Epidermal melanocyte (primary cell): ENCODE data around the gene TOX2.

Source experiments
- DNase-seq: peaks from one replicate; pipeline ENCODE4 v3.0.0; 2011; ENCODE audit warnings: low spot score; ENCODE audit not compliant: insufficient read length

The TOX2 gene

DNA sequence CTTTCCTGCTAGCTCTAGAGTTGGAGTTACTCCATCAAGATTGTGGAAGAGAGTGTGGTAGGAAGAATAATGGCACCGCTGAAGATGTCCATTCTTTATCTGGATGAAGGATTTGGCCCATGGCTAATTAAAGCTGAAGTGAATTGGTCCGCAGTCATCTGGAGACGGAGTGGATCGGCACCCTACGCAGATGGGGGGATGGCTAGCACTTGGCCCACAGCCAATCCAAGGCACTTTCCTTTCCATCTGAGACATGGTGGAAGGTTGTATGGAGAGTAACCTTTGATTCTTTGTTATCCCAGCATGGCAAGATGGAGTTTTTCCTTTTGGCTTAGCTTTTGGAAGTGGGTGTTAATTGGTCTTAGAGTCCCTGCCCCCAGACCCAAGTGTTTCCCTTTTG lies 184.0 kb downstream of the TOX2 start:
- no peak for DNase-seq

GRCh38 chr20:44099832-44100231 lies 185.2 kb downstream of the TOX2 start:
- no peak for DNase-seq

DNA sequence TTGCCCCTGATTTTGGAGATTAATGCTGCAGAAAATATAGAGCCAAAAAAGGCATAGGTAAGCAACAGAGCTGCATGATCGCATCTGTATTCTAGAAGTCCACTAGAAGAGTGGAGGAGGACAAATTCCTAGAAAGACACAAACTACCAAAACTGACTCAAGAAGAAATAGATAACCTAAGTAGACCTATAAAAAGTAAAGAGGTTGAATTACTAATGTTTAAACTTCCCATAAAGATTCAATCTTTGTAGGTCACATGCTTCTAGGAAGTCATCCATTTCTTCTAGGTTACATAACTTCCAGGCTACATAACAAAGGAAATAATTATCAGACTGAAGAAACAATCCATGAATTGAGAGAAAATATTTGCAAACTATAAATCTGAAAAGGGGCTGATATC lies 187.9 kb downstream of the TOX2 start:
- DNase-seq, result no peak

DNA sequence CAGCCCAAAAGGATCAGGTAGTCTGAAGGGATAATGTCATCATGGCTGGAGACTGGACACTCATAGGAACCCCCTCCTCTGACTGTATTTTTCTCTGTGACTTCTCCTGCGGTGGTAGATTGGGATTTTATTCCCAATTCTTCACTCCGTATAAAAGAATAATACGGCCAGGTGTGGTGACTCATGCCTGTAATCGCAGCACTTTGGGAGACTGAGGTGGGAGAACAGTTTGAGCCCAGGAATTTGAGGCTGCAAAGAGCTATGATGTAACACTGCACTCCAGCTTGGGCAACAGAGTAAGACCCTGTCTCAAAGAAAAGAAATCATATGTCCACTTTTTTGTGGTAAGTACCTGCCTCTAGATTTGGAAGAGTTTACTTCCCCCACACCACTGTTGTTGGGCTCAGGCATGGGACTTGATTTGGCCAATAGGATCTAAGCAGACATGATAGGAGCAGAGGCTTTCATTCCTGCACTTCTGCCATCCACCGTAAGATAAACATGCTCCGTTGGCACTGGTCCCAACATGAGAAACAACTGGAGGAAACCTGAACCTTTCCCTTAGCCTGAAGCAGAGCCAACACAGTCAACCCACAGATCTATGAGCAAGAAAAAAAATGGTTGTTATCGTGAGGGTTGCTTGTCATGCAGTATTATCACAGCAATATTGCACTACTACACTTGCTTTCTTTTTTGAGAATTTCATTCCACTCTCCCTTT lies 190.3 kb downstream of the TOX2 start:
- no peak for DNase-seq

GRCh38 chr20:44106615-44107014 lies 192.0 kb downstream of the TOX2 start:
- no peak for DNase-seq

GRCh38 chr20:44109951-44110361 lies 195.3 kb downstream of the TOX2 start:
- DNase-seq, result no peak

- no peak for DNase-seq
These were observed 196.3 kb downstream of the TOX2 start for GRCh38 chr20:44110816-44111568.

DNA sequence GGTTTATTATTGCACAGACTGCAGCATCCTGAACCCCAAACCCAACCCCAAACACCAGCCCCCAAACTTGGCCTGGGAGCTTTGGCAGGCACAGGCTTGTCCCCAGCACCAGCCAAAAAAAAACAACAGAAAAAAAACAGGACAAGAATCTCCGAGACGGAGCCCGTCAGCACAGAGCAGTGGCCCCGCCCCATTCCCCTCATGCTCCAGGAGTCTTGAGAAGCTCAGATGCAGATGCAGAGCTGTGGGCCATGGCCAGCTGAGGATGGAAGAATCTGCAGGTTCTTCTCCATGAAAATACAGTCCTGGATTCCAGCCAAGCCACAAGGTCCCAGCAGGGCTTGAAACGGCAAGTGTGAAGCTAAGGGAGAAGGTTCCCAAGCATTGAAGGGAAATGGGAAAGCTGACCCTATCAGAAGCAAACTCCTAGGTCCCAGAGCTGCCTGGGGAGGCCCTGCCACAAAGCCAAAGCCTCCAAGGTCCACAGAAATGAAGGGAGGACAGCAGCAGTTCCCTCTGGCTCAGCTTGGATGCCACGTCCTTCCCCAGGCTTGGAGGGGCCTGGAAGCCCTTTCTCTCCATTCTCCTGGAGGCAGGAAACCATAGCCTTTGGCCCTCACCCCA lies 197.2 kb downstream of the TOX2 start:
- DNase-seq, result no peak

GRCh38 chr20:44112456-44112855 lies 197.8 kb downstream of the TOX2 start:
- DNase-seq, result no peak

GRCh38 chr20:44112889-44113617 lies 198.4 kb downstream of the TOX2 start:
- DNase-seq, result no peak

DNA sequence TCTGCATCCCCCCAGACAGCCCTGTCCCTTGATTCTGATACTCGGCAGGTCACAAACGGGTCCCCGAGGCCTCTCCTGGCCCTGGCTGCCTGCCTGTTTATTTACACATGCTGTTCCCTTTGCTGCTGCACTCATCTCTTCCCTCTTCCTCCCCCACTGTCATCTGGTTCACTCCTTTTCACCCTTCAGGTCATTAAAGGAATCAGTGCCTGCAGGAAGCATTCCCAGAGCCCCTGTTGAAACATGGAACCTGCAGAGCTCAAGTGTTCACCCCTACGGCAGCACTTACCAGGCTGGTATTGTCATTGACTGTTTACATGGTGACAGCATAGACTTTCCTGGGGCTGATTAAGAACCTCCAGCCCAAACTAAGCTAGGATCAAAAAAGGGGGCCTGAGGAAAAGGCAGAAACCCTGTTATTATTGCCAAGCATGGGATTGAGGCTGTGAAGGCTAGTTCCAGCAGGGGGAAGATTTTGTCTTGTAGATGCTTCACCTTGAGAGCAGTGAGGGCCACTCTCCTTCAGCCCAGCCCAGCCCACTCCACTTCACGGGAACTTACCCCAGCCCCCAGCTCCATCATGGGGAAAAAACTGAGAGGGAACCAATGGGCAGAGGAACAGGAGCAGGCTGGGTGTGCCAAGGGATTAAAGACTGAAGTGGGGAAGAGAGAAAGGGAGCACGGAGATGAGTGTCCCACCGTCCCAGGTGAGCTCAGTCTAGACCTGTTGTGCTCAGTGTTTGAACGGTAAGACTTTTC lies 199.1 kb downstream of the TOX2 start:
- DNase-seq, result no peak

GRCh38 chr20:44115181-44115580 lies 200.5 kb downstream of the TOX2 start:
- no peak for DNase-seq

DNA sequence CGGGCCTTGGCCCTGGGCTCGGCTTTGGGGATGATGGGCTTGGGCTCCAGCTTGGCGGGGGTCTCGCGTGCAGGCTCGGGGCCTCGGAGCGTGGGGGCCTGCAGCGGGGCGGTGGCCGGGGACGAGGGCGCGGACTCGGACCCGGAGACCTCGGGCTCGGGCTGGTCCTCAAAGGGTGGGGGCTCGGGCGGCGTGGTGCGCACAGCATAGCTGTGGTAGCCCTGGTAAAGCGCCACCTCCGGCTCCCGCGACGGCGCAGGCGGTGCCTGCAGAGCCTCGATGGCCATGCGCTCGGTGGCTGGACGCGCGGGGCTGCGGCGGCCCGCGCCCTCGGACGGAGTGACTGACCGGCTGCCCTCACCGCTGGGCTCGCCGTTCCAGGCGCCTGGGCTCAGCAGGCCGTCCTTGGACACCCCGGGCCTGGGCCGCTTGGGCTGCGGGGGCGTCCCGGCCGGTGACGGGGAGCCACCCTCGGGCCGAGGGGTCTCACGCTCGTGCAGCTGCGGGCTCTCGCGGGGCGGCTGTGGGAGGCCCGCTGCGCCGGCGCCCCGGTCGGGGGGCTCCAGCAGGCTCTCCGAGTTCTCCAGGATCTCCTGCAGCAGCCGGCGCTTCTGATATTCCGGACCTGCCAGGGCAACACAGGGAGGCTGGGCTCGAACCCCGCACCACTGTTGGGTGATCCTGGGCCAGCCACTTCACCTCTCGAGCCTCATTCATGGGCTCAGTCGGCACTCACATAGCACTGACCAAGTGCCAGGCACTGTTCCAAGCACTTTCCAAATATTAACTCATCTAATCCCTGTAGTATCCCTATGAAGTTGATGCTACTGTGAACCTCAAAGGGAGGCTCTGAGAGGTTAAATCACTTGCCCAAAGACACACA lies 201.4 kb downstream of the TOX2 start:
- no peak for DNase-seq

GRCh38 chr20:44117296-44118184 lies 202.9 kb downstream of the TOX2 start:
- DNase-seq, result no peak

- DNase-seq, result no peak
These were observed 203.8 kb downstream of the TOX2 start for GRCh38 chr20:44118185-44119033.
